NCI-H2107 treated with DMSO at 0.1 percent for 48 hours (cell line): ENCODE results near the gene SPRED2.
A peak's percentile ranks its signal among the peaks of the same experiment; 100 is the strongest.

Experiments
- DNase-seq: peaks from one replicate; lab custom pipeline; 2025; ENCODE audit not compliant: unreplicated experiment; lab: John Stamatoyannopoulos, UW

The SPRED2 gene

DNA sequence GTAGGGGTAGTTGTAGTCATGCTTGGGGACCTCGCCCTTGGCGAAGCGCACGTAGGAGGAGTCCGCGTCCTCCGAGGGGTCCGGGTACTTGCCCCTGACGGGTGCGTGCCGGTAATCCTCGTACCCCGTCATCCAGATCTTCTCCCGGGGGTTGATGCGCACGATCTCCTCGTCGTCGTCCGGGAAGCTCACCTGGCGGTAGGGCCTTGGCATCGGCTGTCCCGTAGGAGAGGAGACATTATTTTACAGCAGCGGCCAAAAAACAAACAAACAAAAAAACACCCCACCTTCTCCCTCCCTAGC, 118.5 kb downstream of the SPRED2 start:
- no peak for DNase-seq

DNA sequence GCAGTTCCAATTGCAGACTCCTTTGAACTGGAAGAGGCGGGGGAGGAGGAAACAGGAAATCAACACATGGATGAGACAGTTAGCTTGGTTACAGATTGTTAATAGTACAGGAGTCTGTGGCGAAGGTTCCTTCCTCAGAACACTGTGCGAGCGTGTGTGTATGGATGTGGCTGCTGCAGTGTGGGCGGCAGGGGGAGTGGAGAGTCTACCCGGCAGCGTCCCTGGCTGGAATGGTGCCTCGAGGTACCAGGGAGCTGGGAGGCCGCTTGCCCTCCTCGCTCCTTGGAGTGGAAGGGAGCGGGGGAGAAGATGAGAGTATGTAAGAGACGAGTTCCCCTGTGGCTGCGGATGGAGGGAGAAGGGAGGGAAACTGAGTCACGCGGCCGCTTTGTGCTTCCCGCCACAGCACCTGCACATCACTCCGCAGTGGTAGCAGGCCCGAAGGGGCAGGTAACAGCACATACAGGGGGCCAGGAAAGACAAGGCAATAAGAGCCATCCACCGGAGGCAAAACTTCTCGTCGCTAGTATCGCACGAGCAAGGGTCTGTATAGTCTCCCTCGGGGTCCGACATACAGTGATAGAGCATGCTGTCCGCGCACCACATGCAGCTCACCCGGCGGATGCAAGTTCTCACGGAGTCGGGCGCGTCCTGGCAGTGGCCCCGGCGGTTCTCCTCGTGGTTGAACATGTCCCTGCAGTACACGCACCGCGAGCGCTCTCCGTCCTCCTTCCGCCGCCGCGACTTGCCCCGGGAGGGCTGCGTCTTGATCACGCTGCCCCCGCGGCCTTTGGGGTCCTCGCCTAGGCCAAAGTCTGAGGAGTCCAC, 119.1 kb downstream of the SPRED2 start:
- DNase-seq, result no peak

DNA sequence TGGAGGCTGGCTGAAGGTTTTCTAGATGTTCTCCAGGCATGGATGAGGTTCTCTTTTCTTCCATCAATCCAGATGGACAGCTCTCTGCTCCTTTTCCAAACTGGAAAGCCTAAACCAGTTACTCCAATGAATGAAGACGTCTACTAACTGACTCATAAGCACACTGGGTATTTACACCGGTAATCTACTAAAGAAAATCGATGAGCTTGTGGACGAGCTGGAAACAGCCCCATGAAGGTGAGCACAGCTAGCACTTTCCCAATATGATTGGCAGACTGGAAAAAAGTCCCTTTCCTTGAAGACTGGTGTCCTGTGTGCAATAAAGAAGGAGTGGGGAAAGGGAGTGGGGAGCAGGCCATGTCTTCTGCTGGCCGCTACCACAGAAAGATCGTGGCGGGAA, 120.8 kb downstream of the SPRED2 start:
- DNase-seq, result no peak

DNA sequence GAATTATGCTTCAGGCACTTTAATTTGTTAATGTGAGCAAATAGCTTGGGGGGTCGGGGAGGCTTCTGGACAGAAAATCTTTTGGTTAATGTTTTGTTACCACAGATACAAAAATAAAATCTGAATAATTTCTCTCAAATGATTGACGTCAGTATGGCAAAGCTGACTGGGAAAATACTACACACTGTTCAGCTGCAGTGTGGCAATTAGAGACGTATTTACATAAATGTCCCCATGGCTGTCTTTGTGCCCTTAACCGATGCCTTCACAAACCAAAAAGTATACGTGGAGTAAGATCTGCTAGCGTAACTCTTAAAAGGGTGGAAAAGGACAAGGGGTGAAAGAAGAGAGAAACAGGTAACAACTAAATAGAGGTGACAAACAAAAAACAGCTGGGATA, 121.3 kb downstream of the SPRED2 start:
- DNase-seq, result no peak

DNA sequence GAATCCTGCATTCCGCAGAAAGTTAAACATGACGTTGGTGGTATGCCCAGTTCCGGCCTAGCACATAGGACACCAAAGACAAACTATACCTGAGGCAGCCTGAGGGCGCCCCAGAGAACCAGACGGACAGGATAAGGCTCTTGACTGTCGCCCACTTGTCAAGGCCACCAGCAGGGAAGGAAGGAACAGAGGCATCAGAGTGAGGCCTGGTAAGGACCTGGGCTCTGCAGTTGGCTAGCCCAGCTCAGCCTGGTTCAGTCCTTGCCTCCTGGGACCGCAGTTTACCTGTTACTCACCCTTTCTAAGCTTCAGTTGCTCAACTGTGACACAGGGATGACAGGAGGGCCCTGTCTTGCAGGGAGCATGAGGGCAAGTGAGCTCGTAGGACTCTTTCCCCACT, 122.7 kb downstream of the SPRED2 start:
- no peak for DNase-seq

DNA sequence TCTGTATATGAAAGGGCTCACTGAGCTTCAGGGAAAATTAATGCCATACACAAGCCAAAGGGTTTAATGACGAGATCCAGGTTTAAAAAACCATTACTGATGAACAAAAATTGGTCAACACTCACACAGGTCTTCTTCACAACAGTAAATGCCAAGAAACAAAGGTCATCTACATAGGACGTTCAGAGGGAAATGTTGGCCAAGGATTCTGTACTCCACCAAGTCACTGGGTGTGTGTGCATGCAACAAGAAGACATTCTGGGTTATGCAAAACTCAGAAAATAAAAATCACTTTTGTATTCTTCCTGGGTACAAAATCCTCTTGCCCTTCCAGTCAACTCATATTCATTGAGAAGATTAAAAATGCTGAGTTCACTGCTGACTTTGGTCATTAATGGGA, 126.5 kb downstream of the SPRED2 start:
- DNase-seq, result no peak

DNA sequence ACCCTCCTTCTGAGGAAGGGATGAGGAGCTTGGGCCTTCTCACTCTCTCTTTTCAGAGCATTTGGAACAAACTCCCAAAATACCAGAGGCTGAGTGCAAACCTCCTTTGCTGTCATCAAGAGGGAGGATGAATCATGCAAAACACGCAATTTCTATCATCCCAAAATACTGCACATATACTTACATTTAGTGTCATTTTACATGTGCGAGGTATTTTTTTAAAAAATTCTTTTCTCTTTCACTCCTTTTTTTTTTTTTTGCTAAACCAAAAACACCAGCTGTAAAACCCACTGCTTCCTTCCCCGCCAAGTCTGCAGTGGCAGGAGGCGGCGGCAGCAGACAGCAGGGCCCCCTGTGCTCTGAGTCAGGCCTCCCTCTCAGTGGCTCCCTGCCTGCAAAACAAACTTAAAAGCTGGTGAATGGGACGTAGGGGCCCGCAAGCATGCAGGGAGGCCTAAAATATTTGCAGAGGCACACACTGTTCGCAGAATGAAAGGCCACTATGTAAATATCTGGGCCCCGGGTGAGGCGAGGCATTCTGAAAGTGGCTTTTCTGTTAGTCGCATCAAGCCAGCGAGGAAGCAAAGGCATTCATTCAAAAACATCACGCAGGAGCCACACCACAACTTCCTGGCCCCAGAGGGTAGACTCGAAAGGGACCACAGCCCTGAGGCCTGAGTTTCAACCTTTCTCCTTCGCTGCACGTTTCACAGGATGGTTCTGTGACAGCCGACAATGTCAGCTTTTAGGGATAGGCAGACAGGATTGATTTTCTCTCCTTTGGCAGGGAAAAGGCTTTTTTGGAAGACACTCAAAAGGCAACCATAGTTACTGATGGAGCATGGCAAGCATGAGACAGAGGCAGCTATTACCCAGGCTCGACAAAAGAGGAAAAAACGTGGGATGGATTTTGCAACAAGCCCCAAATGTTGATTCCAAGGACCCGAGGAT, 131.4 kb downstream of the SPRED2 start:
- peak; percentile 2 for DNase-seq

DNA sequence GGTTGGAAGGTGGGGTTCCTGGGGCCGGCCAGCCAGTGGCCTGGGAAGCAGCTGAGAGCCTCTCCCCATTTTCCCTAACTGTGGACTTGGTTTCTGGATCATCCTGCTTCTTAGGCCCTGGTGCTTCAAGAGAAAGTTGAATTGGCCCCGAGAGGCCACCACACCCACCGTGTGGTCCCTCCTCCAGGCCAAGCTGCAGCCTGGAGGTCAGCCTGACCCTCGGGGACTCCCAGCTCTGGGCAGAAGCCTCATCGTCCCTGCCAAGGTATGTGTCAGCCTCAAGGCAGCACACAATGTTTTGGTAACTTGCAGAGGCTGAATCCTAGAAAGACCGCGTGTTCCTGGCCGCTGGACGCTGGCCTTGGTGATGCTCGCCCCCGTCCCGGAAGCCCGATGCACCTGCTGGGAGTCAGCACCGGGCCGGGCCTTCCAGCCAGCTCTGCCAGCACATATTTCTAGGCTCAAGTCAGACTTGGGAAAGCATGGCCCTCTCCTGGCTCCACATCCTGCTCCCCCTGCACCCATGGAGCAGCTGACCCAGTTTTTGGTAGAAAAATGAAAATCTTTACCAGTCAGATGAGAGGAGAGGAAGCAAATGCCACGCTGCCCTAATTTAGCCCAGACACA, 132.2 kb downstream of the SPRED2 start:
- DNase-seq, result no peak

DNA sequence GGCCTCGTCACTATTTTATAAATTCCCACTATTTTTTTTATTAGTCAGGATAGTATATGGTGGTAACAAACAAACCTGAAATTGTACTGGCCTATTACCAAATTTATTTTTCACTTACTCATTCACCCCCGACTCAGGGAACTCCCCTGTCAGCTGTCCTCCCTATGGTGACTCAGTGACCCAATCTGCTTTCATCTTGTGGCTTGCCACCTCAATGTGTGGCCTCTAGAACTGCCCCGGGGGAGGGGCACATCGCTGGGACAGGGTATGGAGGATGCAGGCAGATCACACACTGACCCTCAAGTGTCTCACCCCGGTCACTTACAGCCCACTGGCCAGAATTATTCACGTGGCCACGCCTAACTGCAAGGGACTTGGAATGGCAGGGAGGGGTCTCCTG, 133.2 kb downstream of the SPRED2 start:
- no peak for DNase-seq

DNA sequence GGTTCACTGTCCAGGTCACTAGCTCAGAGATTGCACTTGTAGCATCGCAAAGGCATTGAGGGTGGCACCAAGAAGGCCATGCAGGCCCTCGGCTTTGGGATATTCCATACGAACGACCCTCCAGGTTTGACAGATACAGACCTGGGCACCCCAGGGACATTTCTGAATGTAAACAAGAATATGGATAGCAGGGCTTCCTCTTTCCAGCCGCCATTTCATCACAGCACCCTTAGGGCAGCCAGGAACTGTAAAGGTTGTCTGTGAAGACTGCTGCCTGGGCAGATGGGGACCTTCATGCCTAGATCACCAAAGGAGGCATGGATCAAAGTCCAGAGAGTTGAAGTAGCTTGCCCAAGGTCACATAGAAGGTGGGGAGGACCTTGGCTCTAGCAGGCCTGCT, 134.3 kb downstream of the SPRED2 start:
- no peak for DNase-seq

DNA sequence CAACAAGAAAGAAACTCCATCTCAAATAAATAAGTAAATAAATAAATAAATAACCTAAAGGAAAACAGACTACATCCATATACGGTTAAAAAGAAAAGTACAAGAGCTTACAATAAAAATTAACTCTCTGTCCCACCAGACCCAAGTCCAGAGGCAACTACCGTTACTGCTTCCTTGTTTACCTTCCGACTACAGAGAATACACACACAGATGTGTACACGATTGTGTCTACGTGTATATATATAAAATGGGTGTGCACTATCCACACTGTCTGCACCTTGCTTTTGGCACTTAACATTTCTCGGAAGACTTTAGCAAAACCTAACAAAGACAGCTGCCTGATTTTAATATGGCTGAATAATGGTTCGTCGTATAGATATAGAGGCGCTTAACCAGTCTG, 134.9 kb downstream of the SPRED2 start:
- DNase-seq, result no peak

DNA sequence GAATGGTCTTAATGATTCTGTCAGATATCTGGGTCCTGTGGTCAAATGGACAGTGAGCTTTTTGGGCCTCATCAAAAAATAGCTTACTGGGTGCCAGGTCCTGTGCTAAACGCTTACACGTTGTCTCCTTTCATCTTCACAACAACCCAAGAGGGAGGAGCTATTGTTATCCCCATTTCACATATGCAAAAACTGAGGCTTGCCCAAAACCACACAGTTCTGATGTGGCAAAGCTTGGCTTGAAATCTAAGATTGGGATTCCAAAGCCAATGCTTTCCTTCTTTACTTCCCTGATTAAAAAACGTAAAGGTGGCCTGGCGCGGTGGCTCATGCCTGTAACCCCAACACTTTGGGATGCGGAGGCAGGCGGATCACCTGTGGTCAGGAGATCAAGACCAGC, 135.4 kb downstream of the SPRED2 start:
- no peak for DNase-seq

DNA sequence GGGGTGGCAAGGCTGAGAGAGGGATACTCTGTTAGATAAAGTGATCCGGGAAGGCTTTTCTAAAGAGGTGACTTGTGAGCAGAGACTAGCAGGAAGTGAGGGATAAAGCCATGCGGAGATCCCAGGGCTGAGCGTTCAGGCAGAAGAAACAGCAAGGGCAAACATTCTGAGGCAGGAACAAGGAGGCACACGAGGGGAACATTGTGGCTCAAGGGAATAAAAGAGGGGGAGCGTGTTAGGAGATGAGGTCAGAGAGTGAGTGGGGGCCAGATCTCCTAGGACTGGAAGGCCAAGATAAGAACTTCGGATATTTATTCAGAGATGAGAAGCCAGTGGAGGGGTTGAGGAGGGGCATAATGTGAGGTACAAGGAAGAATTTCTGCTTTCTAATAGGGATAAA, 137.7 kb downstream of the SPRED2 start:
- no peak for DNase-seq

DNA sequence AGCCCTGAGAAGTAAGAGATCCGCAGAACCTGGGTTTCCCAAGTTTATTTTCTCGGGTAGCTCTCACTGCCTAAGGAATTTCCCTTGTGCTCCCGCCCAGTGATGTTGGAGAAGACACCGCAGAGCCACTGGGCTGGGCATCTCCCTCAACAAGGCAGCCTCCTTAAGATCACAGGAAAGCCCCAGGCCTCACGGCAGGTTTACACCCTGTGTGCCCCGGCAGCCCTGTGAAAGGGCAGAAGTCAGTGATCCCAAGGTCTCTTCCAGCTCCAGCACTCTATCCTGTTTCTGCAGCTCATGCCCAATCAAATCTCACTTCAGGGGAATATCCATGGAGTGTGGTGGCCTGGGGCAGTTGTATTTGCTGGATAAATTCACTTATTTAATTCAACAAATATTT, 138.3 kb downstream of the SPRED2 start:
- DNase-seq, result no peak

DNA sequence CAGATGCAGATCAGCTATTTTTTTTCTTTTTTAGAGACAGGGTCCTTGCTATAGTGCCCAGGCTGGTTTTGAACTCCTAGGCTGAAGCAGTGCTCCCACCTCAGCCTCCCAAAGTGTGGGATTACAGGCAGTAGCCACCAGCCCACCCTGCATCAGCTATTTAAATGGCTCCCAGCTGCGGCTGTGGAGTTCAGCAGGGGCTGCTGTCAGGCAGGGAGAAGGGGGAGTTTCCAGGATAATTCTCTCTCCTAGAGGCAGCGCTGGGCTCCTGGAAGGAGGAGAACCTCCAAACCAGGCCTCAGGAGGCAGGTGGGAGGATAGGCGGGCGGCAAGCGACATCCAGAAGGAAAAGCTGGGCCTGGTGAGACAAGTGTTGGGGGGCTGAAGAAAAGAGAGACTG, 139.0 kb downstream of the SPRED2 start:
- no peak for DNase-seq

DNA sequence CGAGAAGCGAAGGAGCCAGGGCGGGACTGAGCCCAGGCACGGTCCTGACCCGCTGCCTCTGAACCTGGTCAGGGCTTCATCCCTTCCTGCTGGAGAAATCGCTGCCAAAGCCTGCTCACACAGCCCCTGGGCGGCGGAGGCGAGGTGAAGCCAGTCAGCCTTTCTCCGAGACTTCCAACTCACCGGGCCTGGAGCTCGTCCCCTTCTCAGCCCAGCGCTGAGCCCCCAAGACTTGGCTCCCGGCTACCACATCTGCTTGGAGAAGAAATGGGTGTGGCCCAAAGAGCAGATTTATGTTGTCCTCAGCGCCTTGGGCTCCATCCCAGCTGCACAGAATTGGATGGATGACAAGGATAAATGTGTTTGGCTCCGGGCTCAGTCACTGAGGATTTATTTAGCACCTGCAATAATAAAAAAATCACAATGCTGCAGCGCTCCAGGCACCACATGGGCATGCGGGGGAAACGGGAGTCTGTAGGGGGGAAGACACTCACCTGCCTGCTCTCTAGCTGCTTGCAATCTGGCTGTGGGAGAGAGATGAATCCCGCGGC, 139.9 kb downstream of the SPRED2 start:
- DNase-seq, result no peak

DNA sequence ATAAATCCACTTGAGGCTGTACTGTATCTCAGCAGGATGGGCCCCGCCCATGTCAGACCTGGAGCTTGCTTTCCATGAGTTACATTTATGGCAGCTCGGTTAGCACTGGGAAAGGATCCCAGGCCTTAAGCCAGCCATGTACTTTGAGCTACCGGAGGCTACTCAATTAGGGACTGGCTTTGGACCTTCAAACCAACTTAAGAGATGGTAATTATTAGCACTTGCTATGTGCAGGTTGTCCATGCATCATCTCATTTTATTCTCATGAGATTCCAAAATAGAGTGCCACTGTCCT, 140.3 kb downstream of the SPRED2 start:
- no peak for DNase-seq

DNA sequence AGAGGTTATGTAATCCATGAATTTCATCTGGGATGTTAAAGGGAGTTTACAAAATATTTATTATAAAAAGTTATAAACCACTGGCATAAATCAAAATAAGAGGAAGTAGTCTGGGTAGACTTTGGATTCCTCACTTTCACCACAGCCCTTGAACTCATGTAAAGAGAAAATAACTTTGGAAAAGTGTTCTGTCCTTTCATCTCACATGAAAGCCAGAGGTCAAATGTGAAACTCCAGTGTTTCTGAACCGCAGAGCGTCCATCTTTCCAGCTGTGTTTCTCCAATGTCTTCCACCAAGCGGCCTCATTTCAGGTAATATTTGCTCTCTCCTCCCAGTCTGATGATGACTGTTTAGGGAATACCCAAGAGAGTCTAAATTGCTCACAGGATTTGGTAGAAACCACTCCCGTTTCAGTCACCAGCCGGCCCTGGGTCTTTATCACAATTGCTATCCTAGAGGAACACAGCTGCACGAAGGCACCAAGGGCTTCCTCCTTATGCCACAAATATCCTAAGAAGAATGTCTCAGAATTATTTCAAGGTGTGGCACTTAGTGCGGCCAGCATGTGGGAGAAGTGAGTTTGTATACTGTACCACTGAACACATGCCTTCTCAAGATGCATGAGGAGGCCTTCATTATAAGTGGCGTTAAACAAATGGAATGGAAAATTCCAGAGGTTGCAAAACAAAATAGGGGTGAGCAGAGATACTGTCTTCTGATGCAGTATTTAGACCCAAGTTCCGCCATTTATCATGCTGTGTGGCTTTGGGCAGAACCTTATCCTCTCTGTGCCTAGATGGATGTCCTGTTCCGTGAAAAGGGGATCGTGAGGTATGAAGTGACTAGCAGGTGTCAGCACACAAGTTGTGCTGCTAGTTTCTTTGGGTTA, 140.9 kb downstream of the SPRED2 start:
- no peak for DNase-seq

DNA sequence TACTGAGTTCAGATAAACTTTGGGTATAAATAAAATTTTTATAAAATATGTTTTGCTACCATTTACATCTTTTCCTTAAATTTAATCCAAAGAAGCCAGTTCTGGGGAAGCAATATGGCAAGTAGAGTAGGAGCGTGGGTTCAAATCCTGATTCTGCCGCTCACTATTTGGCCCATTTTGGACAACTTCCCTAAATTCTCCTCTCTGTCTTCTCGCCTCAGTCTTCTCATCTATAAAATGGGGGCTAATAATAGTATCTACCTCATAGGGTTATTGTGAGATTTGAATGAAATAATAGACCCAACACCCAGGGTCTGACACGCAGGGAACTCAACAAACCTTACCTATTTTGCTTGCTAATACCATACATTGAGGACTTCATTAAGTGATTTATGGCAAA, 145.0 kb downstream of the SPRED2 start:
- no peak for DNase-seq

DNA sequence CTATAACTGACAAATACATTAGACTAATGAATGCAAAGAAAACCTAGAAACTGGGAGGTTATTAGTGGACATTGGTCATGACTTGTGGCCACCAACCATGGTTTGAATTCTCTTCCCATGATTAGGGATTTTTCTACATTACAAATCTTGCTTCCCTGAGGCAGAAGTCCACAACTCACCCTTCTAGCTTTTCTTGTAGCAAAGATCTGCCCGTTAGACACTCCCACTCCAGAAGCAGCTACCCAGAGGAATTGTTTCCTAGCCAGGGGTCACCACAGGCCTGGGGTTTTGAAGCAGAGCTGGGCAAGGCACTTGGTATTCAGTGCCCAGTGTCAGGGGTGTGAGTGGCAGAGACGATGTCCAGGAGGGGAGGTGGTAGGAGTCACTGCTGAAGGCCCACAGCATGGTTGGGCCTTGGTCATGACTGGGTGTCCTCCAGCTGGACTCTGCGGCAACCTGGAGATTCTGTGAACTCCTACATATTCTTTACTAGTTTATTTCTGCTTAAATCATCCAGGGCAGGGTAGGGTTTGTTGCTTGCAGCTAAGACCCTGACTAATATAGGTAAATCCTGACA, 149.8 kb downstream of the SPRED2 start:
- no peak for DNase-seq
